Hepatocyte (in vitro differentiated cells): ENCODE measurements around the gene NARS2.

ENCODE experiments used
- EZH2 ChIP-seq: fragments of 200-600 bp; sonication (generic); IDR thresholded peaks from 2 replicates; pipeline ENCODE4 v1.6.1; 2016; ENCODE audit warnings: antibody characterized with exemption, mild to moderate bottlenecking, borderline replicate concordance
- EZH2phosphoT487 ChIP-seq: fragments of 200-600 bp; sonication (generic); IDR thresholded peaks from one replicate; pipeline ENCODE4 v1.6.1; 2018; ENCODE audit warnings: antibody characterized with exemption, mild to moderate bottlenecking, low read depth, moderate library complexity; ENCODE audit not compliant: unreplicated experiment, severe bottlenecking
- TF ChIP-seq, protein P1 (sequence below): fragments of 200-600 bp; sonication (generic); IDR thresholded peaks from 2 replicates; pipeline ENCODE4 v1.5.1; 2016; ENCODE audit warnings: antibody characterized with exemption, mild to moderate bottlenecking; ENCODE audit not compliant: poor library complexity

DNA sequence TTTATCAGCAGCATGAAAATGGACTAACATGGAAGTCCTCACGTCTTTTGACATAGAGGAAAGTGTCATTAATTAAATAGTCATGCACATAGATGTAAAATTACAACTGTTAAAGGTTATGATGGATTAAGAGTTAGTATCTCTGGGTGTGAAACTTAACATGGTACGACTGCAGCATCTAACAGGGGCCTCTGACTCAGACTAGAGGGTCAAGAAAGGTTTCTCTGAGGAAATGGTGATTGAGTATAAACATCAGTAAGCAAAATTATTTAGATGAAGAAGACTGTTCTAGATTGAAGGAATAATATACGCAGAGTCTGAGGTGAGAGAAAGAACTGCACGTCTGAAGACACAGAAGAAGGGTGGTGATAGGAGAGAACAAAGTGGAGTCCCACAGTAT, 114.9 kb downstream of the NARS2 start:
- TF ChIP-seq, protein P1, sequence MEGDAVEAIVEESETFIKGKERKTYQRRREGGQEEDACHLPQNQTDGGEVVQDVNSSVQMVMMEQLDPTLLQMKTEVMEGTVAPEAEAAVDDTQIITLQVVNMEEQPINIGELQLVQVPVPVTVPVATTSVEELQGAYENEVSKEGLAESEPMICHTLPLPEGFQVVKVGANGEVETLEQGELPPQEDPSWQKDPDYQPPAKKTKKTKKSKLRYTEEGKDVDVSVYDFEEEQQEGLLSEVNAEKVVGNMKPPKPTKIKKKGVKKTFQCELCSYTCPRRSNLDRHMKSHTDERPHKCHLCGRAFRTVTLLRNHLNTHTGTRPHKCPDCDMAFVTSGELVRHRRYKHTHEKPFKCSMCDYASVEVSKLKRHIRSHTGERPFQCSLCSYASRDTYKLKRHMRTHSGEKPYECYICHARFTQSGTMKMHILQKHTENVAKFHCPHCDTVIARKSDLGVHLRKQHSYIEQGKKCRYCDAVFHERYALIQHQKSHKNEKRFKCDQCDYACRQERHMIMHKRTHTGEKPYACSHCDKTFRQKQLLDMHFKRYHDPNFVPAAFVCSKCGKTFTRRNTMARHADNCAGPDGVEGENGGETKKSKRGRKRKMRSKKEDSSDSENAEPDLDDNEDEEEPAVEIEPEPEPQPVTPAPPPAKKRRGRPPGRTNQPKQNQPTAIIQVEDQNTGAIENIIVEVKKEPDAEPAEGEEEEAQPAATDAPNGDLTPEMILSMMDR, result no peak
- TF ChIP-seq EZH2phosphoT487 (no peak), EZH2 (no peak)
